ENCODE data around the gene SLC39A11. TPM values are rescaled to one million over a fixed set of nuclear protein-coding genes. Genes with fewer than 3 reads are reported as not detected.

SLC39A11 gene, protein sequence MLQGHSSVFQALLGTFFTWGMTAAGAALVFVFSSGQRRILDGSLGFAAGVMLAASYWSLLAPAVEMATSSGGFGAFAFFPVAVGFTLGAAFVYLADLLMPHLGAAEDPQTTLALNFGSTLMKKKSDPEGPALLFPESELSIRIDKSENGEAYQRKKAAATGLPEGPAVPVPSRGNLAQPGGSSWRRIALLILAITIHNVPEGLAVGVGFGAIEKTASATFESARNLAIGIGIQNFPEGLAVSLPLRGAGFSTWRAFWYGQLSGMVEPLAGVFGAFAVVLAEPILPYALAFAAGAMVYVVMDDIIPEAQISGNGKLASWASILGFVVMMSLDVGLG
- 10 to 100 TPM; 34.6 to 44.9 TPM for total RNA-seq
- 10 to 100 TPM; 18.9 to 21.8 TPM for polyA plus RNA-seq

DNA sequence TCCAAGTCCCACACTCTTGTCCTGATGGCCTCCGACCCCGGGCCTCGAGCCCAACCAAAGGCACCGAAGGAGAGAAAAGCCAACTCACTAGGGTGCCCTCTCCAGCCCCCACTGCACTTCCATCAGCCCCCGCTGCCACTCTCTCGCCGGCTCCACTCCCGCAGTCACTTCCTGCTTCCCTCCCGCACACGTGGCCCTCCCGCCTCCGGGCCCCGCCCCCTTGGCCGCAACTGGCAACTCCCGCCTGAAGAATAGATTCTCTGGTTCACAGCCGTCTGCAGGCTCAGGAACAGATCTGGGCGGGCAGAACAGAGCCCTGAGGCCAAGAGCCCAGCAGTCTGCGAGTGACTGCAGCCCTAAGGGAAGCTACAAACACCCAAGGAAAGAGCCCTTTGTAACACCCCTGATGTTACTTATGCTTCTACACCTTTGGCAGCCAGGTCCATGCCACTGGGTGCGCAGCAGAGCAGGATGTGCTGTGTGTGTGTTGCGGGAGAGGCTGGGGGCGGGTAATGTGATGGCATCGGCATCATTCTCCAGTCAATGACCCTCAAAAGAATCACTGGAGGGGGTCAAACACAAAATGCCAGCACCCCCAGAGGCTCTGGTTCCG, at the start of gene SLC39A11:
SLC39A11 (minus strand) TSS at position 166 of the 613 bp plus-strand sequence. CDS start 3,924 bp downstream, outside the sequence.
- peak; percentile 83 for DNase-seq (ENCODE audit: low spot score)
- peaks cover 0 to 3% (median under 1%) of the 10 kb centered on the region in 4 donors for H3K36me3 ChIP-seq (ENCODE audit: control insufficient read depth in 4 of 4, insufficient read depth in 3 of 4, low read depth in 1 of 4, low read length in 3 of 4)
- 14% methylated on average over 23 of the region's 23 CpGs for WGBS
- H3K27me3 ChIP-seq (ENCODE audit: control insufficient read depth in 4 of 4, insufficient read depth in 4 of 4, low read length in 3 of 4): no peaks in the 10 kb centered on the region
- H3K9ac ChIP-seq (ENCODE audit: low read depth in 1 of 2, low read length in 2 of 2): peak within 1 kb of the TSS; percentile 16 to 24
- peak within 1 kb of the TSS; percentile 11 to 37 for H3K27ac ChIP-seq (ENCODE audit: low read depth in 1 of 2, low read length in 2 of 2)
- peaks cover 11 to 32% (median 27%) of the 10 kb centered on the region in 4 donors for H3K4me1 ChIP-seq (ENCODE audit: control insufficient read depth in 4 of 4, insufficient read depth in 4 of 4, low read length in 3 of 4)
- H3K4me3 ChIP-seq (ENCODE audit: low read depth in 1 of 3, low read length in 3 of 3): peak within 1 kb of the TSS; percentile 70 to 91 (median 76)
- TF ChIP-seq YY1 (IDR thresholded peaks at IDR 0.05) (peak; percentile 44), GABPA (IDR thresholded peaks at IDR 0.05 in 1 of 2, conservative IDR thresholded peaks at IDR 0.05 in 1 of 2) (peak in 1 of 2 donors; percentile 74), NR2F2 (IDR thresholded peaks at IDR 0.05) (no peak), RXRA (IDR thresholded peaks at IDR 0.05) (peak in 1 of 2 donors; percentile 18), FOXA2 (IDR thresholded peaks at IDR 0.05) (no peak), HNF4A (conservative IDR thresholded peaks at IDR 0.05) (peak in 1 of 2 donors; percentile 25), EGR1 (IDR thresholded peaks at IDR 0.05; ENCODE audit: low read depth in 2 of 2) (peak in 1 of 2 donors; percentile 11), RAD21 (IDR thresholded peaks at IDR 0.05) (peak; percentile 40 to 61), FOXA1 (IDR thresholded peaks at IDR 0.05) (no peak), HNF4G (IDR thresholded peaks at IDR 0.05) (no peak), JUND (IDR thresholded peaks at IDR 0.05) (no peak), TAF1 (conservative IDR thresholded peaks at IDR 0.05) (no peak), SP1 (IDR thresholded peaks at IDR 0.05) (peak; percentile 60)
- TF ChIP-seq, protein P1, sequence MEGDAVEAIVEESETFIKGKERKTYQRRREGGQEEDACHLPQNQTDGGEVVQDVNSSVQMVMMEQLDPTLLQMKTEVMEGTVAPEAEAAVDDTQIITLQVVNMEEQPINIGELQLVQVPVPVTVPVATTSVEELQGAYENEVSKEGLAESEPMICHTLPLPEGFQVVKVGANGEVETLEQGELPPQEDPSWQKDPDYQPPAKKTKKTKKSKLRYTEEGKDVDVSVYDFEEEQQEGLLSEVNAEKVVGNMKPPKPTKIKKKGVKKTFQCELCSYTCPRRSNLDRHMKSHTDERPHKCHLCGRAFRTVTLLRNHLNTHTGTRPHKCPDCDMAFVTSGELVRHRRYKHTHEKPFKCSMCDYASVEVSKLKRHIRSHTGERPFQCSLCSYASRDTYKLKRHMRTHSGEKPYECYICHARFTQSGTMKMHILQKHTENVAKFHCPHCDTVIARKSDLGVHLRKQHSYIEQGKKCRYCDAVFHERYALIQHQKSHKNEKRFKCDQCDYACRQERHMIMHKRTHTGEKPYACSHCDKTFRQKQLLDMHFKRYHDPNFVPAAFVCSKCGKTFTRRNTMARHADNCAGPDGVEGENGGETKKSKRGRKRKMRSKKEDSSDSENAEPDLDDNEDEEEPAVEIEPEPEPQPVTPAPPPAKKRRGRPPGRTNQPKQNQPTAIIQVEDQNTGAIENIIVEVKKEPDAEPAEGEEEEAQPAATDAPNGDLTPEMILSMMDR (IDR thresholded peaks at IDR 0.05; ENCODE audit: low read depth, low read length, missing input control): no peak
- TF ChIP-seq, protein P2, sequence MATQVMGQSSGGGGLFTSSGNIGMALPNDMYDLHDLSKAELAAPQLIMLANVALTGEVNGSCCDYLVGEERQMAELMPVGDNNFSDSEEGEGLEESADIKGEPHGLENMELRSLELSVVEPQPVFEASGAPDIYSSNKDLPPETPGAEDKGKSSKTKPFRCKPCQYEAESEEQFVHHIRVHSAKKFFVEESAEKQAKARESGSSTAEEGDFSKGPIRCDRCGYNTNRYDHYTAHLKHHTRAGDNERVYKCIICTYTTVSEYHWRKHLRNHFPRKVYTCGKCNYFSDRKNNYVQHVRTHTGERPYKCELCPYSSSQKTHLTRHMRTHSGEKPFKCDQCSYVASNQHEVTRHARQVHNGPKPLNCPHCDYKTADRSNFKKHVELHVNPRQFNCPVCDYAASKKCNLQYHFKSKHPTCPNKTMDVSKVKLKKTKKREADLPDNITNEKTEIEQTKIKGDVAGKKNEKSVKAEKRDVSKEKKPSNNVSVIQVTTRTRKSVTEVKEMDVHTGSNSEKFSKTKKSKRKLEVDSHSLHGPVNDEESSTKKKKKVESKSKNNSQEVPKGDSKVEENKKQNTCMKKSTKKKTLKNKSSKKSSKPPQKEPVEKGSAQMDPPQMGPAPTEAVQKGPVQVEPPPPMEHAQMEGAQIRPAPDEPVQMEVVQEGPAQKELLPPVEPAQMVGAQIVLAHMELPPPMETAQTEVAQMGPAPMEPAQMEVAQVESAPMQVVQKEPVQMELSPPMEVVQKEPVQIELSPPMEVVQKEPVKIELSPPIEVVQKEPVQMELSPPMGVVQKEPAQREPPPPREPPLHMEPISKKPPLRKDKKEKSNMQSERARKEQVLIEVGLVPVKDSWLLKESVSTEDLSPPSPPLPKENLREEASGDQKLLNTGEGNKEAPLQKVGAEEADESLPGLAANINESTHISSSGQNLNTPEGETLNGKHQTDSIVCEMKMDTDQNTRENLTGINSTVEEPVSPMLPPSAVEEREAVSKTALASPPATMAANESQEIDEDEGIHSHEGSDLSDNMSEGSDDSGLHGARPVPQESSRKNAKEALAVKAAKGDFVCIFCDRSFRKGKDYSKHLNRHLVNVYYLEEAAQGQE (IDR thresholded peaks at IDR 0.05): no peak
- TF ChIP-seq, protein P3, sequence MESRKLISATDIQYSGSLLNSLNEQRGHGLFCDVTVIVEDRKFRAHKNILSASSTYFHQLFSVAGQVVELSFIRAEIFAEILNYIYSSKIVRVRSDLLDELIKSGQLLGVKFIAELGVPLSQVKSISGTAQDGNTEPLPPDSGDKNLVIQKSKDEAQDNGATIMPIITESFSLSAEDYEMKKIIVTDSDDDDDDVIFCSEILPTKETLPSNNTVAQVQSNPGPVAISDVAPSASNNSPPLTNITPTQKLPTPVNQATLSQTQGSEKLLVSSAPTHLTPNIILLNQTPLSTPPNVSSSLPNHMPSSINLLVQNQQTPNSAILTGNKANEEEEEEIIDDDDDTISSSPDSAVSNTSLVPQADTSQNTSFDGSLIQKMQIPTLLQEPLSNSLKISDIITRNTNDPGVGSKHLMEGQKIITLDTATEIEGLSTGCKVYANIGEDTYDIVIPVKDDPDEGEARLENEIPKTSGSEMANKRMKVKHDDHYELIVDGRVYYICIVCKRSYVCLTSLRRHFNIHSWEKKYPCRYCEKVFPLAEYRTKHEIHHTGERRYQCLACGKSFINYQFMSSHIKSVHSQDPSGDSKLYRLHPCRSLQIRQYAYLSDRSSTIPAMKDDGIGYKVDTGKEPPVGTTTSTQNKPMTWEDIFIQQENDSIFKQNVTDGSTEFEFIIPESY (IDR thresholded peaks at IDR 0.05): no peak
- TF ChIP-seq, protein P4, sequence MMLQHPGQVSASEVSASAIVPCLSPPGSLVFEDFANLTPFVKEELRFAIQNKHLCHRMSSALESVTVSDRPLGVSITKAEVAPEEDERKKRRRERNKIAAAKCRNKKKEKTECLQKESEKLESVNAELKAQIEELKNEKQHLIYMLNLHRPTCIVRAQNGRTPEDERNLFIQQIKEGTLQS (IDR thresholded peaks at IDR 0.05): no peak
- TF ChIP-seq, protein P5, sequence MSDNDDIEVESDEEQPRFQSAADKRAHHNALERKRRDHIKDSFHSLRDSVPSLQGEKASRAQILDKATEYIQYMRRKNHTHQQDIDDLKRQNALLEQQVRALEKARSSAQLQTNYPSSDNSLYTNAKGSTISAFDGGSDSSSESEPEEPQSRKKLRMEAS (IDR thresholded peaks at IDR 0.05): peak; percentile 60
- no peaks in the 10 kb centered on the region for H3K9me3 ChIP-seq (ENCODE audit: control insufficient read depth in 4 of 4, low read length in 3 of 4)
